GM18951 (cell line): ENCODE measurements around the gene CCDC7.
"Not testable (repeated sequence)": the region's sequence is repeated elsewhere in the genome, so short reads cannot be mapped to it uniquely, and the experiment has no call there.

ENCODE experiments used
- POLR2A ChIP-seq: IDR thresholded peaks from 4 replicates; pipeline ENCODE4 v1.6.1; 2011; ENCODE audit warnings: mild to moderate bottlenecking; ENCODE audit not compliant: insufficient read length, insufficient read depth; ENCODE audit errors: extremely low read depth
- in situ Hi-C: fragments of 300-500 bp; cut with MboI; formaldehyde crosslinking; loops from one replicate; pipeline ENCODE4 v1.12.0; 2022; ENCODE audit warnings: low sequenced_read_pairs, mixed read lengths, inconsistent platforms; ENCODE audit not compliant: unreplicated experiment

Gene CCDC7

DNA sequence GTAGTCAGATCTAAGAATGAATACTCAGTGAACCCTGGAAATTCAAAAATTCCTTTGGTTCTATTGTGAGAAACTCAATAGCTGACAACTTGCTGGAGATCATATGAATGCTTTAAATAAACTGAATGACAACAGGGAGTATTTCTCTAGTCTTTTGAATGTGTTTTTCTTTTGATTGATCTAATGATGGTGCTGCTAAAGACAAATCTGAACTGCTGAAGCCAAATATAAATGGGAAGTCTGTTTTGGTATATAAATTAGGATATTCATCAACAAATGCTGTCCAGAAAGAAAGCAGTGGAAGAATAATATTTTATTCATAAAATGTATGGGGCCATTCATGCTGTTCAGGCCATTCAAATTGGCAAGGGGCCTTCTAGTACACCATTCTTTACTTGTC lies 432.7 kb downstream of the CCDC7 start:
- in situ Hi-C loops, result no loop called here
- TF ChIP-seq POLR2A, result no peak

DNA sequence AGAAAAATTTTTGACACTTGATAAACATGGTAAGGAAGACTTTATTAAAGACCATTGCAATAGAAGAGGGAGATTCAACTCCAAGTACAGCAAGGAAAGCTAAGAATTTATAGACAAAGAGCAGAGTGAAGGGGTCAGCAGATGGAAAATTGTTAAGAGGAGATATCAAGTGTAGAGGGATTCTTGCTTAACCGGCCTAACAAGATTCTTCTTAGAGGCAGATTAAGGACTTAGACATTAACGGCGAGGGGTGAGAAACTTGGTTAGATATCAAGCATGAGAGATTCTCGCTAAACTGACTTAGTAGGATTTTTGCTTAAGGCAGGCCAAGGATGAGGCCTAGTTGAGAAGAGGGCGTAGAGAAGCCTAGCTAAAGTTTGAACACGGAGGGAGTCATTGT lies 436.1 kb downstream of the CCDC7 start:
- in situ Hi-C loops, result no loop called here
- TF ChIP-seq POLR2A, result no peak

DNA sequence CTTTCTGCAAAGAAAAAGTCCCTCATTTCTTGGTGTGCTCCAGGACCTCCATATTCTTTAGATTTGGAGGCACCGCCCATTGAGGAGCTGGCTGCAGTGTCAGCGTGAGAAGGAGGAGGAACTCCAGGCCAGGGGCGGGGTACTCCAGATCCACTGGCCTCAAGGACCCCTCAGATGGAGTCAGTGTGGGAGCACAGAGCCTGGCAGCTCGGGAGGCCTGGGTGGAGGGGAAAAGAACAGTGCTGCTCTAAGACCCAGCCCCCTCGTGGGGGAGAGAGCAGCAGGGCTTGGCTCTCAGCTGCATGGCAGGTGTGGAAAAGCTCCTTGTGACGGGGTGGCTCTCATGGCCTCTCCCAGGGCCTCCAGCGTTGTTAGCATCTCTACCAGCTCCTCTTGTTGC lies 441.5 kb downstream of the CCDC7 start:
- no peak for TF ChIP-seq POLR2A
- in situ Hi-C loops, result no loop called here

DNA sequence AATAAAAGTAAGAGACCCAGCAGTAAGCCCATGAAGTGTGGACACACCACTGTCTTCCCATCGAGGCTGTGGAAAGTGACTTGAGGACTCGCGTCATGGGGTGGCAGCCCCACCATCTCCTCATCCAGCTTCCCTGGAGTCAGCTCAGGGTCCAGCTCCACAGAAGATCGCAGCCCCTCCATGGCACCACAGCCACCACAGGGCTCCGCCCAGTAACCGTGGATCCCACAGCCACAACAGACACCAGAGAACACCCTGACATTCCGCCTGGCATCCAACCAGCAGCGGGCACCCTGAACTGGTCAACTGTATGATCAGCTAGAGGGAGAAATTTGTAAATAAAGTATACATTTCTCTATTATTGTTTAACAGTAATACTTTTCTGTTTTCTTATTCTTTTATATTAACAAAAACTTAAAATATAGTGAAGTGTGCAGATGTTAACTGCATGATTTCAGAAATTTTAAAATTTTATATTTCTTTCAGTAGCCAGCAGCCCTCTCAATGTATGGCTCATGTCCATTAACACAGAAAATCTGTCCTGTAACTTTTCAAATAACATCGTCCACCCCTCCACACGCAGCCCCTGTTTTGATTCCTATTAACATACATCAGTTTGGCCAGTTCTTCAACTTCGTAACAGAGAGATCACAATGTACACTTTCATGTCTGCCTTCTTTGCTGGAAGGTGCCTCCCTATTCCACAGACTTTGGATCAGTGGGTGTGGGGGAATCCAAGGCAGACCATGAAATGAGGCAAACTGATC lies 442.4 kb downstream of the CCDC7 start:
- TF ChIP-seq POLR2A, result no peak
- in situ Hi-C loops, result no loop called here

DNA sequence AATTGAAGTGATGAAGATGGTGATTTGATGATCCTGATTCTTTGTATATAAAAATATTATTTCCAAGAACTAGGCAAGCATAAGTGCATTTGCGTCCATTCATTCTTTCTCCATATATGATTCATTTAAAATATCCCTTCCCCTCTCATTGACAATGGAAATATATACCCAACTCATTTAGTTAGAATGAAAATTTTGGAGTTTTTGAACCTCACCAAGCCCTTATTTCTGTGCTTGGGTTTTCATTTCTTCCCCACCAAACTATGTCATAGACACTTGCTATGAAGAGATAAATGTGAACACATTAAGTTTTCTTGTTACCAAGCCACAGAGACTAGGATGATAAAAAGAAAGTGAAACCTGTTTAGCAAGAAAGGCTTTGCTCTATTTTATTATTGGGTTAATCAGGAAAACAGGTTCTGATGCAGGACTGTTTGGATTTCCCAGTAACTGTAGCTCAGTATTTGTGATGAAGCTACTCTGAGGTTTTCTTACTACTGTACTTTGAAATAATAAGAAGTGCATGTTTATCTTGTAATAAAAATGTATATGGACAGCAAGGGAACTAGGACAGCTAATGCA lies 443.8 kb downstream of the CCDC7 start:
- no peak for TF ChIP-seq POLR2A

DNA sequence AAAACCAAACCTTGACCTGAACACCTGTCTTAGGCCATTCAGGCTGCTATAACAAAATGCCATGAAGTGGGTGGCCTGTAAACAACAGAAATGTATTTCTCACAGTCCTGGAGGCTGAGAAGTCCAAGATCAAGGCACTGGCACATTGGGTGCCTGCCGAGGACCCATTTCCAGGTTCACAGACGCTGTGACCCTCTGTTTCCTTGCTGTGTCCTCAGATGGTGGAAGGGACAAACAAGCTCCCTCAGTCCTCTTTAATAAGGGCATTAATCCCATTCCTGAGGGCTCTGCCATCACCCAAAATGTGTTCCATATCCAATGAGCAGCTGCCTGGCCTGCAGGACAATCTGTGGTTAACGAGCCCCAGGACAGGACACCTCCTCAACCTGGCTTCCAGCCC lies 444.5 kb downstream of the CCDC7 start:
- in situ Hi-C loops, result no loop called here
- TF ChIP-seq POLR2A, result no peak

More for the DNA sequence above, 443.8 kb downstream of the CCDC7 start:
- in situ Hi-C loops, result no loop called here

DNA sequence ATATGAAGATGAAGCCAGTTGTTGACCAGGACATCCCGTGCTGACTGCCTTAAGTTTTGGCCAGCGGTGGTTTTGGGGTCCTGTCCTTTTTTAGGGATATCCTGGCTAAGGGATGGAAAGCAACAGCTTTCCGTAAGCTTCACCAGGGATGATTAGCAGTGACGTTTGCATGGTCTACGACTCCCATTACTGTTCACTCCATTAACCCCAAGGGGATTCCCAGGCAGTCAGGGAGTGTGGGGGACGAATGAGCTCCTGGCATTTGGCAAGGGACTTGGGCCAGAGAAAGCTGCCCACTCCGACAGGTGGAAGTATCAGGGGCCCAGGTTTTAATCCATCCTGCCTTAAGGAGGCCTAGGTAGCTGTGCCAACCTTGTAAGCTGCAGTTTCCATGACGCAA lies 445.3 kb downstream of the CCDC7 start:
- in situ Hi-C loops, result no loop called here
- TF ChIP-seq POLR2A, result no peak

DNA sequence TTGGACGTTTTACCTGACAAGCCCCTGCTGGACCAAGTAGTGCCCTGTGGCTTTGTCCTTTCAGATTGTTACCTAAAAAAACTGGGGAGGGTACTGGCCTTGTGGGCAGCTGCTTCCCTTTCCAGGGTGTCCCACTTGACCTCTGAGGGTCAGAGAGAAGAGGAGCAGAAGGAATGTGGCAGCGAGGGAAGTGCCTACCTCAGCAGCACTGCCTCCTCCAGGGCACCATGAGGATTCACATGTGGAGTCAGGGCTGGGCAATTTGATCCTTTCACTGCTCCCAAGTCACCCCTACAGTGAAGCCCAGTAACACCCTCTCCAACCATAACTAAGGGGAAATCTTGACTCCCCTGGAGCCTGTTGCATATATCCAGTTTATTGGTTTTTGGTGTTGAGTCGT lies 447.5 kb downstream of the CCDC7 start:
- no peak for TF ChIP-seq POLR2A
- in situ Hi-C loops, result no loop called here

DNA sequence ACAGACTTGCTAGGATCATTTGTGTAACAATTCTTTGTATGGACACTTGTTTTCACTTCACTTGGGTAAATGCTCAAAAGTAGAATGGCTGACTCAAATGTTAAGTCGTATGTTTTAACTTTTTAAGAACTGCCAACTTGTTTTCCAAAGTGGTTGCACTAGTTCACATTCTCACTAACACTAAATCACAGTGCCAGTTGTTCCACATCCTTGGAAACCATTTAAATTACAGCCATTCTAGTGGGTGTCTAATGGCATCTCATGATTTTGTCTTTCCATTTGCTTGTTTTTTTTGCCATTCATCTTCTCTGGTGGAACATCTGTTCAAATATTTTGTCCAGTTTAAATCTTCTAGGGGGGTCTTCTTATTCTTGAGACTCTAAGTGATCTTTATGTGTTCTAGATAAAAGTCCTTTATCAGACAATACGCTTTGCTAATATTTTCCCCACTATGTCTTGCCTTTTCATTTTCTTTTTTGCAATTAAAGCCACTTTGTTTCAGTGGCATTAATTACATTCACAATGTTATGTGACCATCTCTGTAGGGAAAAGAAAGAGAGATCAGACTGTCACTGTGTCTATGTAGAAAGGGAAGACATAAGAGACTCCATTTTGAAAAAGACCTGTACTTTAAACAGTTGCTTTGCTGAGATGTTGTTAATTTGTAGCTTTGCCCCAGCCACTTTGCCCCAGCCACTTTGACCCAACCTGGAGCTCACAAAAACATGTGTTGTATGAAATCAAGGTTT lies 448.1 kb downstream of the CCDC7 start:
- in situ Hi-C loops, result no loop called here
- TF ChIP-seq POLR2A, result no peak

DNA sequence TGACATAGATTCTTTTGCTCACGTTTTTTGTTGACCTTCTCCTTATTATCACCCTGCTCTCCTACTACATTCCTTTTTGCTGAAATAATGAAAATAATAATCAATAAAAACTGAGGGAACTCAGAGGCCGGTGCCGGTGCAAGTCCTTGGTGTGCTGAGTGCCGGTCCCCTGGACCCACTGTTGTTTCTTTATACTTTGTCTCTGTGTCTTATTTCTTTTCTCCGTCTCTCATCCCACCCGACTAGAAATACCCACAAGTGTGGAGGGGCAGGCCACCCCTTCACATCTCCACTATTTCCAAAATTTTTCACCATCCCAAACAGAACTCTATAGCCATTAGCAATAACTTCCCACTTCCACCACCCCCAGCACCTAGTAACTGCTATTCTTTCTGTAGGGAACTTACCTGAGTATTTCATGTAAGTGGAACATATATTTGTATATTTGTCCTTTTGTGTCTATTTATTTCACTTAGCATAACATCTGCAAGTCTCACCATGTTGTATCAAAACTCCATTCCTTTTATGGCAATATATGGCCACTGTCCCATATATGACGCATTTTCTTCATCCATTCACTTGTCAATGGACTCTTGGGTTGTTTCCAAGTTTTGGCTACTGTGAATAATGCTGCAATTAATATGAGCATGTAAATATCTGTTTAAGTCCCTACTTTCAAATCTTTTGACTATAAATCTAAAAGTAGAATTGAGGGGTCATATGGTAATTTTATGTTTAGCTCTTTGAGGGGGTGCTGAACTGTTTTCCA lies 449.4 kb downstream of the CCDC7 start:
- in situ Hi-C loops, result not testable (repeated sequence)

DNA sequence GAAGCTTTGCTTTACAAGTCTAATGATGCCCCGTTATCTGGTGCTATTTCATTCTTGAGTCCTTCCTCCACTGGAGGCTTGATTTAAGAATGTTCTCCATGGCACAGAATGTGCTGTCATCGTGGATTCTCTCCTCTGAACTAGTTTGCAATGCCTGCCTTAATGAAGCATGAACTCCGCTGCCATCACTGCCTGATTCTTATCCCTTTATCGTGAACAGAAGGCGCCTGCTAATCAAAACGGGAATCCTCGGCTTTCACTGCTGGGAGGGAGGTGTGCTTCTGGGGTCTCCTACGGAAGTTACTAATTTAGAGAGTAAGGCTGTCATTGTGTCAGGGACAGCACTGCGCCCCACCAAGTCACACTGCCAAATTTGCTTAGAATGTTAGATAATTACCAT lies 455.9 kb downstream of the CCDC7 start:
- in situ Hi-C loops, result no loop called here

DNA sequence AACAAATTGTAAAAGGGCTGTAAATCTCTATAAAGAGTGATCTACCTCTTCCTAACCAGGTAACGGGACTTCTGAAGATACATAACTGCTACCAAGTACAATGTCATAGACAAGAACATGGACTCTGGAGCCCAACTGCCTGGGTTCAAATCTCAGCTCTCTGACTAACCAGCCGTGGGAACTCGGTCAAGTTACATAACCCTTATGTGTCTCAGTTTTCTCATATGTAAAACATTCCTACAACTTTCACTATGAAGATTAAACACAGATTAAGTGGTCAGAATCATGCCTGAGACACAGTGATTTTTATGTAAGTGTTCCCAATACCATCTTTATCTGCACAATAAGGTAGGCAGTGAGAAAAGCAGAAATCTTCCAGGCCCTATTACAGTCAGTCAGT lies 459.5 kb downstream of the CCDC7 start:
- no peak for TF ChIP-seq POLR2A
- in situ Hi-C loops, result no loop called here

More for the DNA sequence above, 455.9 kb downstream of the CCDC7 start:
- no peak for TF ChIP-seq POLR2A

DNA sequence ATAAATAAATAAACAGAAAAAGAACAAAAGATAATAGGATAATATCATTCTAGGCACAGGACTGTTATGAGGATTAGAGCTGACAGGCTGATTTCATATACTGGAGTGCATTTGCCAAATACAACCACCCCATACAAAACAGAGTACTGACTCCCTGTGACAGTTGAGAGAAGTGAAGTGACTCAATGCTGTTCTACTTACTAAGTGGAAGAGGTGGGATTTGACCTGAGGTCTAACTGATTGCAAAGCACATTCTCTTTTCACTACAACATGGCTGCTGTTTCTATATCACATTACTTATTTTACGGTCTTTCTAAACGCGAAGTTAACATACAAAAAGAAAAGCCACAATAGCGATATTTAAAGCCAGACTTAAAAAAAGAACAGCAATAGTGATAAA lies 460.7 kb downstream of the CCDC7 start:
- in situ Hi-C loops, result no loop called here

More for the DNA sequence above, 460.7 kb downstream of the CCDC7 start:
- no peak for TF ChIP-seq POLR2A
